ENCODE measurements around the gene C12orf43.

C12orf43 gene

DNA sequence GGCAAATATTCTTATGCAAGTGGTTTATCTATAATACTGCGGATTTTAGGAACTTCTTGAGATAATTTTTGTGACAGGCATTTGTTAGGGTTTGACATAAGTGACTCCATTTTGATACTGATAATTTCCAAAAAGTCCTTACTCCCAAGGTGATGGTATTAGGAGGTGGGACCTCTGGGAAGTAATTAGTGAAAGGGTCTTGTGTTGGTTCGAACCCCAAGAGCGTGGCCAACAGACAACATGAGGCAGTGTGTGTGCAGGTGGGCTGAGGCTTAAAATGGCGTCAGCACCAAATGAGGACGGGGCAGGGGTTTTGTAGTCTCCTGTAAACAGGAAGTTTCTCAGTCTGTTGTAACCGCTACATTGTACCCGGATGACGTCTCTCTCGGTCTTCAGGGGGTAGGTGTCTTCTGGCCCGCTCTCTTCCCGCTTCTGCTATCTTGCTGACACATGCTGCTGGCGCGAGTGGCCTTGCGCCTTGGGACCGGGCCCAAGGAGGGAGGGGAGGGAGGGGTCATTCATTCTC lies 1.7 kb upstream of the C12orf43 start:
- no peak for DNase-seq (ENCODE audit: low read depth)
- no peak overlapping the region for H3K4me3 ChIP-seq (ENCODE audit: control insufficient read depth, low read depth, low read length)
- TF ChIP-seq CTCF (conservative IDR thresholded peaks at IDR 0.05; ENCODE audit: control insufficient read depth, insufficient read depth, low read depth, low read length) = no peak

GRCh38 chr12:121013715-121014114 lies 2.6 kb downstream of the C12orf43 start:
- TF ChIP-seq CTCF (conservative IDR thresholded peaks at IDR 0.05; ENCODE audit: control insufficient read depth, insufficient read depth, low read depth, low read length) = no peak
- DNase-seq (ENCODE audit: low read depth) = no peak
- no peak overlapping the region for H3K4me3 ChIP-seq (ENCODE audit: control insufficient read depth, low read depth, low read length)

GRCh38 chr12:121011820-121012219 lies 4.5 kb downstream of the C12orf43 start:
- DNase-seq (ENCODE audit: low read depth) = no peak
- no peak overlapping the region for H3K4me3 ChIP-seq (ENCODE audit: control insufficient read depth, low read depth, low read length)
- no peak for TF ChIP-seq CTCF (conservative IDR thresholded peaks at IDR 0.05; ENCODE audit: control insufficient read depth, insufficient read depth, low read depth, low read length)

GRCh38 chr12:121010860-121011259 lies 5.4 kb downstream of the C12orf43 start:
- DNase-seq (ENCODE audit: low read depth) = no peak
- no peak for TF ChIP-seq CTCF (conservative IDR thresholded peaks at IDR 0.05; ENCODE audit: control insufficient read depth, insufficient read depth, low read depth, low read length)
- H3K4me3 ChIP-seq (ENCODE audit: control insufficient read depth, low read depth, low read length) = no peak overlapping the region

- DNase-seq (ENCODE audit: low read depth) = peak; percentile 46
- no peak overlapping the region for H3K4me3 ChIP-seq (ENCODE audit: control insufficient read depth, low read depth, low read length)
- peak; percentile 46 for TF ChIP-seq CTCF (conservative IDR thresholded peaks at IDR 0.05; ENCODE audit: control insufficient read depth, insufficient read depth, low read depth, low read length)
Measured at GRCh38 chr12:121009741-121010140, 6.5 kb downstream of the C12orf43 start.

- TF ChIP-seq CTCF (conservative IDR thresholded peaks at IDR 0.05; ENCODE audit: control insufficient read depth, insufficient read depth, low read depth, low read length) = no peak
- no peak for DNase-seq (ENCODE audit: low read depth)
- H3K4me3 ChIP-seq (ENCODE audit: control insufficient read depth, low read depth, low read length) = no peak overlapping the region
Measured at GRCh38 chr12:121008347-121009098, 7.8 kb downstream of the C12orf43 start.
